Endothelial cell (in vitro differentiated cells): ENCODE measurements around the gene MEF2A. TPM values are rescaled to one million over a fixed set of nuclear protein-coding genes. Genes with fewer than 3 reads are reported as not detected.

ENCODE experiments used
- DNase-seq: peaks from one replicate; pipeline ENCODE4 v3.0.0; 2021; ENCODE audit warnings: low spot score
- H3K27ac Mint-ChIP-seq: one replicate; pipeline ENCODE4 v1.8.0; 2021; ENCODE audit warnings: mixed read lengths, inconsistent platforms; ENCODE audit not compliant: unreplicated experiment
- H3K27me3 Mint-ChIP-seq: one replicate; pipeline ENCODE4 v1.8.0; 2021; ENCODE audit warnings: mild to moderate bottlenecking, moderate library complexity, mixed read lengths, inconsistent platforms; ENCODE audit not compliant: unreplicated experiment
- H3K36me3 Mint-ChIP-seq: one replicate; pipeline ENCODE4 v1.8.0; 2021; ENCODE audit warnings: mild to moderate bottlenecking, low read depth, mixed read lengths, inconsistent platforms; ENCODE audit not compliant: unreplicated experiment
- H3K4me1 Mint-ChIP-seq: one replicate; pipeline ENCODE4 v1.8.0; 2021; ENCODE audit warnings: mild to moderate bottlenecking, mixed read lengths, inconsistent platforms; ENCODE audit not compliant: unreplicated experiment
- H3K4me3 Mint-ChIP-seq: one replicate; pipeline ENCODE4 v1.8.0; 2021; ENCODE audit warnings: mild to moderate bottlenecking, mixed read lengths, inconsistent platforms; ENCODE audit not compliant: unreplicated experiment
- H3K9me3 Mint-ChIP-seq: one replicate; pipeline ENCODE4 v1.8.0; 2021; ENCODE audit warnings: mixed read lengths, inconsistent platforms; ENCODE audit not compliant: unreplicated experiment
- total RNA-seq: library from RNA; stranded (reverse); fragmentation: NEBNext Ultra II Directional; extraction: Animal tissue kit (Norgen Biotek cat#: 25700); gene quantifications from one replicate; pipeline ENCODE4 v1.2.1, GENCODE V29; 2021; ENCODE audit not compliant: unreplicated experiment
- TF ChIP-seq, protein P1 (sequence below): fragments of 200-600 bp; sonication (generic); IDR thresholded peaks from one replicate; pipeline ENCODE4 v1.5.0; 2021; ENCODE audit warnings: antibody characterized with exemption; ENCODE audit not compliant: unreplicated experiment

The MEF2A gene
- total RNA-seq, 1 donor from 2014 or later = 43.5 TPM

DNA sequence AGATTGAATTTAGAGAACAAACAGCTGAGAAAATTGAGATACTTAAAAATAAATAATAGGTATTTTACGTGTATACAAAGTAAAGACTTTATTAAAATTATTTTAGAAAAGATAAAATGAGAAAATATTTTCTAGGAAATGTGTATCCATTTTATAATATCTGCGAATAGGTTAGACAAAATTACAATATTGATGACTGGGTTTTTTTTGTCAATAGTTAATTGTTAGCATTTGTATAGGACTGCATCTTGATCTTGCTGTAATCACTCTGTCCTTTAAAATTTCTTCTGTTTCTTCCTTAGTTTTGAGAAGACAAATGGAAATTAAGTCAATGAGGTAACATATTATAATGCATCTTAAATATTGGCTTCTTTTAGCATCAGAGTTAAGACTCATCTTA lies 50.3 kb downstream of the MEF2A start:
- H3K4me1 Mint-ChIP-seq = peaks cover 18% of the 10 kb centered on the region
- H3K4me3 Mint-ChIP-seq = no peak overlapping the region

DNA sequence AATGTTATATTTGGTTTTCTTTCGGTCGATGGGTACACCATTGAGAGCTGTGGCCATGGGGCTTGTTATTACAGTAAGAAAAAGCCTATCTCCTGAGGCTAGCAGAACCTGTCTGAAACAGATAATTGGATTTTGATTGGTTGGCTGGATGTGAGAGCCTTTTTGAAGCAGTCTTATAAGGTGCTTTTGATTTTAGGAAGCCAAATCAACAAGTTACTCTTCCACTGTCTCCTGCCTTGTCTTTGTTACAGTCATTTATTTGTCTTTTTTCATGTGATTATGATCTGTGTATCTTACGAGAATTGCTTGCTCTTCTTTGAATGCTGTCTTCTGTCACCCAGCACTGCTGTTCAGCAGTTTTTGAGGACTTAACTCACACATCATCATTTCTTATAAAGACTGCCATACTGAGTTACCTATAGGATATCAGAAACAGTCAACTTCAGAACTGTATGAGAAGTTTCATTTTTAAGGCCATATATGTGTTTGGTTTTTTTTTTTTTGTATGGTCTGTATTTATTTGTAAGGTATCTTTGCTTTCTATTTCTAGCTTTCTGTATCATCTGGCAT lies 51.1 kb downstream of the MEF2A start:
- Mint-ChIP-seq H3K27ac (no peak overlapping the region), H3K27me3 (no peaks in the 10 kb centered on the region), H3K36me3 (no peaks in the 10 kb centered on the region), H3K4me1 (peaks cover 18% of the 10 kb centered on the region), H3K4me3 (no peak overlapping the region), H3K9me3 (no peaks in the 10 kb centered on the region)
- DNase-seq = no peak
- TF ChIP-seq, protein P1, sequence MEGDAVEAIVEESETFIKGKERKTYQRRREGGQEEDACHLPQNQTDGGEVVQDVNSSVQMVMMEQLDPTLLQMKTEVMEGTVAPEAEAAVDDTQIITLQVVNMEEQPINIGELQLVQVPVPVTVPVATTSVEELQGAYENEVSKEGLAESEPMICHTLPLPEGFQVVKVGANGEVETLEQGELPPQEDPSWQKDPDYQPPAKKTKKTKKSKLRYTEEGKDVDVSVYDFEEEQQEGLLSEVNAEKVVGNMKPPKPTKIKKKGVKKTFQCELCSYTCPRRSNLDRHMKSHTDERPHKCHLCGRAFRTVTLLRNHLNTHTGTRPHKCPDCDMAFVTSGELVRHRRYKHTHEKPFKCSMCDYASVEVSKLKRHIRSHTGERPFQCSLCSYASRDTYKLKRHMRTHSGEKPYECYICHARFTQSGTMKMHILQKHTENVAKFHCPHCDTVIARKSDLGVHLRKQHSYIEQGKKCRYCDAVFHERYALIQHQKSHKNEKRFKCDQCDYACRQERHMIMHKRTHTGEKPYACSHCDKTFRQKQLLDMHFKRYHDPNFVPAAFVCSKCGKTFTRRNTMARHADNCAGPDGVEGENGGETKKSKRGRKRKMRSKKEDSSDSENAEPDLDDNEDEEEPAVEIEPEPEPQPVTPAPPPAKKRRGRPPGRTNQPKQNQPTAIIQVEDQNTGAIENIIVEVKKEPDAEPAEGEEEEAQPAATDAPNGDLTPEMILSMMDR = no peak

More for the DNA sequence above, 50.3 kb downstream of the MEF2A start:
- Mint-ChIP-seq H3K9me3 (no peaks in the 10 kb centered on the region), H3K27ac (no peak overlapping the region), H3K36me3 (no peaks in the 10 kb centered on the region), H3K27me3 (no peaks in the 10 kb centered on the region)
- no peak for DNase-seq
- TF ChIP-seq, protein P1 = no peak

DNA sequence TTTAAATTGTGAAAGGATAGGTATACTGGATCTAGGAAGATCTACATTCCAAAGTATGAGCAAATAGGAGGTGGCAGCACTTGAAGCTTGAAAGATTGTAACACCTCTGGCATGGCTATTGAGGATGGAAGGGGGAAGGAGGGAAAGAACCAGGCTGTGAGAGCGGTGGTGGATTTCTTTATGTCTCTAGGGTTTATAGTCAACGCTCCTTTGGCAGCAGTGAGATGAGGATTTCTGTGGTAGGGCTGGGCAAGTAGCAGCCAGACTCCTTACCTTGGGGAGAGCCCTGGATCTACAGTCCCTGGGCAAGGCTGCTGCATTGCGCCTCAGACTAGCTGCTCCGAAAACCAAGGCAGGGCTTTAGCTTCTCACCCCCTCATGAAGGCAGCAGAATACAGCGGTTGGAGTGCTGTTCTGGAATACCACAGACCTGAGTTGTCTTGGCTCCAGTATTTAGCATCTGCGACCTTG lies 53.2 kb downstream of the MEF2A start:
- no peak overlapping the region for H3K4me3 Mint-ChIP-seq
- peaks cover 11% of the 10 kb centered on the region for H3K4me1 Mint-ChIP-seq
- H3K27me3 Mint-ChIP-seq = no peaks in the 10 kb centered on the region
- peaks cover under 1% of the 10 kb centered on the region for H3K36me3 Mint-ChIP-seq
- no peak overlapping the region for H3K27ac Mint-ChIP-seq
- DNase-seq = no peak
- TF ChIP-seq, protein P1 = no peak
- H3K9me3 Mint-ChIP-seq = no peaks in the 10 kb centered on the region

DNA sequence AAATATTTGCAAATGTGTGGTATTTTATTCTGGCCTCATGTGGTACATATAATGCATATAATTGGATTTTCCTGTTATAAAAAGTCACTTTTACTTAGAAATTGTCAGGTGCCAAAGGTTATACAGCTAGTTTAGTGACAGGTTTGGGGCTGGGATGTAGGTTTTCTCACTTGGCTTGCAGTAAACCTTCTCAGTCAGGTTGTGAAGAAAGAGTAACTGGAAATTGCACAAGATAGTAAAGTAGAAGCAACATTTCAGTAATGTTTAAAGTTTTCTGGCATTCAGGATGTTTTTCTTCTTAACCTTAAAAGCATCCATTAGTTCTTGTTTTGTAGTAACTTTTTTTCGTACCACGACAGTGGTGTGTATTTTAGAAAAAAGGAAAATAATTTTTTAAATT lies 53.9 kb downstream of the MEF2A start:
- no peaks in the 10 kb centered on the region for H3K9me3 Mint-ChIP-seq
- peaks cover 6% of the 10 kb centered on the region for H3K4me1 Mint-ChIP-seq
- peaks cover 4% of the 10 kb centered on the region for H3K36me3 Mint-ChIP-seq
- DNase-seq = no peak
- H3K27me3 Mint-ChIP-seq = no peaks in the 10 kb centered on the region
- TF ChIP-seq, protein P1 = no peak
- no peak overlapping the region for H3K4me3 Mint-ChIP-seq
- no peak overlapping the region for H3K27ac Mint-ChIP-seq

DNA sequence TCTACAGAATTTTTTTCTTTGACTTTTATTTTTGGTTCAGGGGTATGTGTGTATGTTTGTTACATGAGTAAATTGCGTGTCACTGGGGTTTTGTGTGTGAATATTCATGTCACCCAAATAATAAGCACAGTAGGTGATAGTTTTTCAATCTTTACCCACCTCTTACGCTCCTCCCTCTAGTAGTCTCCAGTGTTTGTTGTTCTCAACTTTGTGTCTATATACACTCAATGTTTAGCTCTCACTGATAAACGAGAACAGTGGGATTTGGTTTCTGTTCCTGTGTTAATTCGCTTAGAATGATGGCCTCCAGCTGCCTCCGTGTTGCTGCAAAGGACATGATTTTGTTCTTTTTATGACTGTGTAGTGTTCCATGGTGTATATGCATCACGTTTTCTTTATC lies 54.4 kb downstream of the MEF2A start:
- Mint-ChIP-seq H3K27me3 (no peaks in the 10 kb centered on the region), H3K36me3 (peaks cover 4% of the 10 kb centered on the region), H3K4me3 (no peak overlapping the region), H3K4me1 (peaks cover 3% of the 10 kb centered on the region), H3K9me3 (no peaks in the 10 kb centered on the region), H3K27ac (no peak overlapping the region)
- DNase-seq = no peak
- TF ChIP-seq, protein P1 = no peak
